Epithelial cell of esophagus (primary cell): ENCODE measurements around the gene NEK7.
A peak's percentile ranks its signal among the peaks of the same experiment; 100 is the strongest.

Experiments
- DNase-seq: peaks from one replicate; pipeline ENCODE4 v3.0.0; 2010; ENCODE audit warnings: low read depth
- H3K4me3 ChIP-seq: 2 replicates; pipeline ENCODE4 v1.5.1; 2011; ENCODE audit warnings: mild to moderate bottlenecking, low read length, control low read depth
- CTCF ChIP-seq: IDR thresholded peaks from 2 replicates; pipeline ENCODE4 v1.5.1; 2011; ENCODE audit warnings: low read depth, mild to moderate bottlenecking, low read length, control low read depth, inconsistent platforms; ENCODE audit not compliant: insufficient read depth; ENCODE audit errors: missing control alignments

The NEK7 gene

GRCh38 chr1:198171667-198172540 is 15.1 kb downstream of the NEK7 start:
- H3K4me3 ChIP-seq: no peak overlapping the region
- no peak for TF ChIP-seq CTCF
- no peak for DNase-seq

- no peak for DNase-seq
- no peak for TF ChIP-seq CTCF
- H3K4me3 ChIP-seq: no peak overlapping the region
Measured at GRCh38 chr1:198173832-198174231, 17.0 kb downstream of the NEK7 start.

GRCh38 chr1:198174297-198174696 is 17.5 kb downstream of the NEK7 start:
- TF ChIP-seq CTCF: no peak
- no peak overlapping the region for H3K4me3 ChIP-seq
- no peak for DNase-seq

- peak; percentile 32 for DNase-seq
- no peak for TF ChIP-seq CTCF
- H3K4me3 ChIP-seq: no peak overlapping the region
Measured at GRCh38 chr1:198175423-198176170, 18.8 kb downstream of the NEK7 start.

GRCh38 chr1:198176179-198176578 is 19.4 kb downstream of the NEK7 start:
- no peak for DNase-seq
- TF ChIP-seq CTCF: no peak
- no peak overlapping the region for H3K4me3 ChIP-seq

GRCh38 chr1:198177546-198177945 is 20.7 kb downstream of the NEK7 start:
- no peak for DNase-seq
- TF ChIP-seq CTCF: no peak
- no peak overlapping the region for H3K4me3 ChIP-seq
